Panc1 (cell line): ENCODE data around the gene QSER1.

Experiments used
- TF ChIP-seq, protein P1 (sequence below), 2 experiments: IDR thresholded peaks; 2 replicates each; pipeline ENCODE4 v1.6.1; 2011 to 2012; ENCODE audit warnings: low read depth in 2 of 2, control low read depth in 1 of 2, low read length in 1 of 2, mild to moderate bottlenecking in 1 of 2, moderate library complexity in 1 of 2; ENCODE audit not compliant: insufficient read depth in 1 of 2
- TF ChIP-seq, protein P2 (sequence below): fragments of 450-650 bp; IDR thresholded peaks from 2 replicates; pipeline ENCODE4 v1.5.1; 2017; ENCODE audit warnings: mild to moderate bottlenecking

DNA sequence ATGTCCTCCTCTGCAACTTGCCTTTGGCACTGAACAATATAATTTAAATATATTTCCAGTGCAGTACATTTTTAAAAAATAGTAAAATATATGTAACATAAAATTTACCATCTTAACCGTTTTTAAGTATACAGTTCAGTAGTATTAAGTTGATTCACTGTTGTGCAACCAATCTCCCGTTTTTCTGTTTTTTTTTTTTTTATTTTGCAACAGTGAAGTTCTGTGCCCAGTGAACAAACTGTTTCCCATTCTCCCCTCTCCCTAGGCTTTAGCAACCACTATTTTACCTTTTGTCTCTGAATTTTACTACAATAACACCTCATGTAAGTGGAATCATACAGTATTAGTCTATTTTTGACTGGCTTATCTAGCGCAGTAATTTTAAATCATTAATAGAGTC, 49.1 kb upstream of the QSER1 start:
- TF ChIP-seq, protein P1, sequence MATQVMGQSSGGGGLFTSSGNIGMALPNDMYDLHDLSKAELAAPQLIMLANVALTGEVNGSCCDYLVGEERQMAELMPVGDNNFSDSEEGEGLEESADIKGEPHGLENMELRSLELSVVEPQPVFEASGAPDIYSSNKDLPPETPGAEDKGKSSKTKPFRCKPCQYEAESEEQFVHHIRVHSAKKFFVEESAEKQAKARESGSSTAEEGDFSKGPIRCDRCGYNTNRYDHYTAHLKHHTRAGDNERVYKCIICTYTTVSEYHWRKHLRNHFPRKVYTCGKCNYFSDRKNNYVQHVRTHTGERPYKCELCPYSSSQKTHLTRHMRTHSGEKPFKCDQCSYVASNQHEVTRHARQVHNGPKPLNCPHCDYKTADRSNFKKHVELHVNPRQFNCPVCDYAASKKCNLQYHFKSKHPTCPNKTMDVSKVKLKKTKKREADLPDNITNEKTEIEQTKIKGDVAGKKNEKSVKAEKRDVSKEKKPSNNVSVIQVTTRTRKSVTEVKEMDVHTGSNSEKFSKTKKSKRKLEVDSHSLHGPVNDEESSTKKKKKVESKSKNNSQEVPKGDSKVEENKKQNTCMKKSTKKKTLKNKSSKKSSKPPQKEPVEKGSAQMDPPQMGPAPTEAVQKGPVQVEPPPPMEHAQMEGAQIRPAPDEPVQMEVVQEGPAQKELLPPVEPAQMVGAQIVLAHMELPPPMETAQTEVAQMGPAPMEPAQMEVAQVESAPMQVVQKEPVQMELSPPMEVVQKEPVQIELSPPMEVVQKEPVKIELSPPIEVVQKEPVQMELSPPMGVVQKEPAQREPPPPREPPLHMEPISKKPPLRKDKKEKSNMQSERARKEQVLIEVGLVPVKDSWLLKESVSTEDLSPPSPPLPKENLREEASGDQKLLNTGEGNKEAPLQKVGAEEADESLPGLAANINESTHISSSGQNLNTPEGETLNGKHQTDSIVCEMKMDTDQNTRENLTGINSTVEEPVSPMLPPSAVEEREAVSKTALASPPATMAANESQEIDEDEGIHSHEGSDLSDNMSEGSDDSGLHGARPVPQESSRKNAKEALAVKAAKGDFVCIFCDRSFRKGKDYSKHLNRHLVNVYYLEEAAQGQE (IDR thresholded peaks at IDR 0.05; ENCODE audit: insufficient read depth in 1 of 2, low read depth in 2 of 2, low read length in 1 of 2), result no peak
- TF ChIP-seq, protein P2, sequence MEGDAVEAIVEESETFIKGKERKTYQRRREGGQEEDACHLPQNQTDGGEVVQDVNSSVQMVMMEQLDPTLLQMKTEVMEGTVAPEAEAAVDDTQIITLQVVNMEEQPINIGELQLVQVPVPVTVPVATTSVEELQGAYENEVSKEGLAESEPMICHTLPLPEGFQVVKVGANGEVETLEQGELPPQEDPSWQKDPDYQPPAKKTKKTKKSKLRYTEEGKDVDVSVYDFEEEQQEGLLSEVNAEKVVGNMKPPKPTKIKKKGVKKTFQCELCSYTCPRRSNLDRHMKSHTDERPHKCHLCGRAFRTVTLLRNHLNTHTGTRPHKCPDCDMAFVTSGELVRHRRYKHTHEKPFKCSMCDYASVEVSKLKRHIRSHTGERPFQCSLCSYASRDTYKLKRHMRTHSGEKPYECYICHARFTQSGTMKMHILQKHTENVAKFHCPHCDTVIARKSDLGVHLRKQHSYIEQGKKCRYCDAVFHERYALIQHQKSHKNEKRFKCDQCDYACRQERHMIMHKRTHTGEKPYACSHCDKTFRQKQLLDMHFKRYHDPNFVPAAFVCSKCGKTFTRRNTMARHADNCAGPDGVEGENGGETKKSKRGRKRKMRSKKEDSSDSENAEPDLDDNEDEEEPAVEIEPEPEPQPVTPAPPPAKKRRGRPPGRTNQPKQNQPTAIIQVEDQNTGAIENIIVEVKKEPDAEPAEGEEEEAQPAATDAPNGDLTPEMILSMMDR, result no peak
